H7 (cell line): ENCODE results near the gene CFAP74. TPM values are rescaled to one million over a fixed set of nuclear protein-coding genes. Genes with fewer than 3 reads are reported as not detected.
A peak's percentile ranks its signal among the peaks of the same experiment; 100 is the strongest.
"Not testable (repeated sequence)": the region's sequence is repeated elsewhere in the genome, so short reads cannot be mapped to it uniquely, and the experiment has no call there.

Source experiments
- DNase-seq: peaks from one replicate; pipeline ENCODE4 v3.0.0; 2012
- H3K27me3 ChIP-seq: 2 replicates; pipeline ENCODE4 v1.6.0; 2011; ENCODE audit warnings: mild to moderate bottlenecking, low read length; ENCODE audit not compliant: control insufficient read depth, insufficient read depth
- H3K36me3 ChIP-seq: replicated peaks from 2 replicates; pipeline ENCODE4 v1.5.1; 2011; ENCODE audit warnings: low read length; ENCODE audit not compliant: control insufficient read depth, insufficient read depth
- H3K4me3 ChIP-seq: 2 replicates; pipeline ENCODE4 v1.5.1; 2011; ENCODE audit warnings: low read depth, mild to moderate bottlenecking, control low read depth, low read length, moderate library complexity; ENCODE audit not compliant: insufficient read depth
- total RNA-seq: library from RNA; depleted of rRNA; stranded (reverse); fragments of >200 nt; shearing (Covaris generic); gene quantifications from 2 replicates; pipeline ENCODE4 v1.2.3, GENCODE V29; 2014

The CFAP74 gene
- total RNA-seq, 1 experiment from 2014 or later: not detected

GRCh38 chr1:1978690-1979481 lies 24.7 kb downstream of the CFAP74 start:
- H3K36me3 ChIP-seq, H3K4me3 ChIP-seq, H3K27me3 ChIP-seq: not testable (repeated sequence)
- DNase-seq: peak; percentile 60

- H3K27me3 ChIP-seq: no peaks in the 10 kb centered on the region
- DNase-seq: peak; percentile 60
- no peak overlapping the region for H3K4me3 ChIP-seq
- no peaks in the 10 kb centered on the region for H3K36me3 ChIP-seq
These were observed 25.5 kb downstream of the CFAP74 start for GRCh38 chr1:1978108-1978507.

GRCh38 chr1:1976031-1976430 lies 27.6 kb downstream of the CFAP74 start:
- Histone ChIP-seq H3K36me3 (no peaks in the 10 kb centered on the region), H3K4me3 (no peak overlapping the region), H3K27me3 (no peaks in the 10 kb centered on the region)
- DNase-seq: no peak

- no peak for DNase-seq
- no peak overlapping the region for H3K4me3 ChIP-seq
- H3K27me3 ChIP-seq: no peaks in the 10 kb centered on the region
- no peaks in the 10 kb centered on the region for H3K36me3 ChIP-seq
These were observed 28.1 kb downstream of the CFAP74 start for GRCh38 chr1:1975535-1975934.

- Histone ChIP-seq H3K4me3 (no peak overlapping the region), H3K36me3 (no peaks in the 10 kb centered on the region), H3K27me3 (no peaks in the 10 kb centered on the region)
- DNase-seq: peak; percentile 81
These were observed 28.8 kb downstream of the CFAP74 start for GRCh38 chr1:1974834-1975233.

- H3K4me3 ChIP-seq: no peak overlapping the region
- H3K27me3 ChIP-seq: no peaks in the 10 kb centered on the region
- H3K36me3 ChIP-seq: no peaks in the 10 kb centered on the region
- peak; percentile 63 for DNase-seq
These were observed 29.6 kb downstream of the CFAP74 start for GRCh38 chr1:1973716-1974642.

- no peak overlapping the region for H3K4me3 ChIP-seq
- peak; percentile 61 for DNase-seq
- H3K36me3 ChIP-seq: no peaks in the 10 kb centered on the region
These were observed 30.4 kb downstream of the CFAP74 start for GRCh38 chr1:1972976-1973715.

GRCh38 chr1:1971688-1972087 lies 31.9 kb downstream of the CFAP74 start:
- no peaks in the 10 kb centered on the region for H3K27me3 ChIP-seq
- H3K36me3 ChIP-seq: no peaks in the 10 kb centered on the region
- no peak overlapping the region for H3K4me3 ChIP-seq
- peak; percentile 48 for DNase-seq

More at GRCh38 chr1:1972976-1973715, 30.4 kb downstream of the CFAP74 start:
- H3K27me3 ChIP-seq: no peaks in the 10 kb centered on the region

GRCh38 chr1:1971017-1971416 lies 32.6 kb downstream of the CFAP74 start:
- Histone ChIP-seq H3K36me3 (no peaks in the 10 kb centered on the region), H3K27me3 (no peaks in the 10 kb centered on the region), H3K4me3 (no peak overlapping the region)
- no peak for DNase-seq

GRCh38 chr1:1969953-1970716 lies 33.5 kb downstream of the CFAP74 start:
- no peak for DNase-seq

GRCh38 chr1:1969505-1969900 lies 34.1 kb downstream of the CFAP74 start:
- no peaks in the 10 kb centered on the region for H3K36me3 ChIP-seq
- H3K4me3 ChIP-seq: no peak overlapping the region
- peak; percentile 67 for DNase-seq
- no peaks in the 10 kb centered on the region for H3K27me3 ChIP-seq

More at GRCh38 chr1:1969953-1970716, 33.5 kb downstream of the CFAP74 start:
- Histone ChIP-seq H3K4me3 (no peak overlapping the region), H3K27me3 (no peaks in the 10 kb centered on the region), H3K36me3 (no peaks in the 10 kb centered on the region)

GRCh38 chr1:1968767-1969504 lies 34.6 kb downstream of the CFAP74 start:
- H3K36me3 ChIP-seq: no peaks in the 10 kb centered on the region
- H3K27me3 ChIP-seq: no peaks in the 10 kb centered on the region
- no peak overlapping the region for H3K4me3 ChIP-seq
- DNase-seq: no peak

- no peak overlapping the region for H3K4me3 ChIP-seq
- H3K27me3 ChIP-seq: no peaks in the 10 kb centered on the region
- no peaks in the 10 kb centered on the region for H3K36me3 ChIP-seq
- no peak for DNase-seq
These were observed 35.7 kb downstream of the CFAP74 start for GRCh38 chr1:1967879-1968278.
